GM12874 (cell line): ENCODE results near the gene GBX2.

ENCODE experiments used
- CTCF ChIP-seq: IDR thresholded peaks from 2 replicates; pipeline ENCODE4 v1.5.1; 2011; ENCODE audit warnings: low read depth, mild to moderate bottlenecking, control low read depth, low read length, moderate library complexity; ENCODE audit not compliant: insufficient read depth

The GBX2 gene

GRCh38 chr2:236176417-236176816 is 8.2 kb upstream of the GBX2 start:
- TF ChIP-seq CTCF: peak; percentile 64

GRCh38 chr2:236175548-236176150 is 7.5 kb upstream of the GBX2 start:
- TF ChIP-seq CTCF: no peak

GRCh38 chr2:236173729-236174607 is 5.8 kb upstream of the GBX2 start:
- no peak for TF ChIP-seq CTCF

GRCh38 chr2:236173036-236173728 is 5.0 kb upstream of the GBX2 start:
- no peak for TF ChIP-seq CTCF

GRCh38 chr2:236172255-236173035 is 4.3 kb upstream of the GBX2 start:
- TF ChIP-seq CTCF: no peak

GRCh38 chr2:236171680-236172254 is 3.6 kb upstream of the GBX2 start:
- no peak for TF ChIP-seq CTCF
